GM21423 (cell line): ENCODE measurements around the gene CPPED1.
"Not testable (repeated sequence)": the region's sequence is repeated elsewhere in the genome, so short reads cannot be mapped to it uniquely, and the experiment has no call there.

Experiments used
- ATAC-seq: cut with Tn5 transposase; IDR thresholded peaks from one replicate; pipeline ENCODE4 v1.9.1; 2021; ENCODE audit warnings: mild to moderate bottlenecking, moderate library complexity; ENCODE audit not compliant: unreplicated experiment

Gene CPPED1

GRCh38 chr16:12802661-12803060 lies 1.0 kb downstream of the CPPED1 start:
- ATAC-seq = no peak

GRCh38 chr16:12802048-12802447 lies 1.6 kb downstream of the CPPED1 start:
- no peak for ATAC-seq

GRCh38 chr16:12801511-12802042 lies 2.1 kb downstream of the CPPED1 start:
- ATAC-seq = no peak

GRCh38 chr16:12800817-12801216 lies 2.9 kb downstream of the CPPED1 start:
- ATAC-seq = no peak

- not testable (repeated sequence) for ATAC-seq
Measured at GRCh38 chr16:12799996-12800395, 3.7 kb downstream of the CPPED1 start.

- ATAC-seq = no peak
Measured at GRCh38 chr16:12798846-12799245, 4.8 kb downstream of the CPPED1 start.

GRCh38 chr16:12798171-12798570 lies 5.5 kb downstream of the CPPED1 start:
- no peak for ATAC-seq

GRCh38 chr16:12796498-12796897 lies 7.2 kb downstream of the CPPED1 start:
- ATAC-seq = no peak

GRCh38 chr16:12794486-12795387 lies 8.9 kb downstream of the CPPED1 start:
- ATAC-seq = no peak

- no peak for ATAC-seq
Measured at GRCh38 chr16:12793865-12794240, 9.8 kb downstream of the CPPED1 start.

GRCh38 chr16:12793120-12793864 lies 10.4 kb downstream of the CPPED1 start:
- no peak for ATAC-seq

- ATAC-seq = not testable (repeated sequence)
Measured at GRCh38 chr16:12792528-12792927, 11.2 kb downstream of the CPPED1 start.

- ATAC-seq = no peak
Measured at GRCh38 chr16:12791340-12791739, 12.3 kb downstream of the CPPED1 start.

- ATAC-seq = no peak
Measured at GRCh38 chr16:12788758-12789157, 14.9 kb downstream of the CPPED1 start.

- no peak for ATAC-seq
Measured at GRCh38 chr16:12786081-12786480, 17.6 kb downstream of the CPPED1 start.

- no peak for ATAC-seq
Measured at GRCh38 chr16:12784076-12784475, 19.6 kb downstream of the CPPED1 start.

GRCh38 chr16:12781777-12782176 lies 21.9 kb downstream of the CPPED1 start:
- ATAC-seq = no peak

GRCh38 chr16:12780467-12780866 lies 23.2 kb downstream of the CPPED1 start:
- ATAC-seq = no peak

GRCh38 chr16:12778726-12779125 lies 25.0 kb downstream of the CPPED1 start:
- ATAC-seq = no peak

- no peak for ATAC-seq
Measured at GRCh38 chr16:12775656-12776236, 27.9 kb downstream of the CPPED1 start.

- ATAC-seq = no peak
Measured at GRCh38 chr16:12773221-12773620, 30.5 kb downstream of the CPPED1 start.
